ENCODE measurements around the gene EBF4. TPM values are rescaled to one million over a fixed set of nuclear protein-coding genes. Genes with fewer than 3 reads are reported as not detected.

EBF4 gene
- total RNA-seq, 1 donor from 2014 or later = 15.3 TPM

DNA sequence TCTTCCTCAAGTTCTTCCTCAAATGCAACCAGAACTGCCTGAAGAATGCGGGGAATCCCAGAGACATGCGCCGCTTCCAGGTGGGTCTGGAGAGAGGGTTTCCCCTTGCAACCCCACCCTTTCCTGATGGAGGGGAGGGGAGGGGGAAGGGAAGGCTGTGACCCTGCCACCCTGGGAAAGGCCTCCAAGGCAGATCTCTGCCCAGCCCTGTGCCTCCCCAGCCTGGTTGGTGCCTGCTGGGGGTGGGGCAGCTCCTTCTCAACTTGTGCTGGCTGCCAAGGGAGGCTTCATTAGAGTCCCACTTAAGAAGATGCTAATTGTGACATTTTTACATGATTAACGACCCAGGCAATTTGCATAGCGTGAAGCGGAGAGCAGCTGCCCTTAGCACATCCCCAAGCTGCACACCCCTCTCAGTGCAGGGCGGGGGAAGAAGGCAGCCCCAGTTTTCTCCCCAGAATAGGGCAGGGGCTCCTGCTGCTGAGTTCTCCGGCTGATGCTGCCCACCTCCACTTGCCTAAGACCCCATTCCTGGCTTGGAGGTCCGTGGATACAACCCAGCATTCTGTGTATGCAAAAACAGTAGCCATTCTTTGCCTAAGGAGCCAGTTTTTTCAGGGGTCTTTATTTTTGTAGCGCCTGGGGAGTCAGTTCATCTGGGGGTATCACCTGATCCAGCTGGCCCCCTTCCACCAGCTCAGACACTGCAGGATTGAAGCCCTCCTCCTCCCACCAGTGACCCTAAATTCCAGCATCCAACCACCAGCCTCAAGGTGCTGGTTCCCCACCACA lies 56.2 kb downstream of the EBF4 start:
- peaks cover 11% of the 10 kb centered on the region for H3K27me3 ChIP-seq (ENCODE audit: low read depth)

DNA sequence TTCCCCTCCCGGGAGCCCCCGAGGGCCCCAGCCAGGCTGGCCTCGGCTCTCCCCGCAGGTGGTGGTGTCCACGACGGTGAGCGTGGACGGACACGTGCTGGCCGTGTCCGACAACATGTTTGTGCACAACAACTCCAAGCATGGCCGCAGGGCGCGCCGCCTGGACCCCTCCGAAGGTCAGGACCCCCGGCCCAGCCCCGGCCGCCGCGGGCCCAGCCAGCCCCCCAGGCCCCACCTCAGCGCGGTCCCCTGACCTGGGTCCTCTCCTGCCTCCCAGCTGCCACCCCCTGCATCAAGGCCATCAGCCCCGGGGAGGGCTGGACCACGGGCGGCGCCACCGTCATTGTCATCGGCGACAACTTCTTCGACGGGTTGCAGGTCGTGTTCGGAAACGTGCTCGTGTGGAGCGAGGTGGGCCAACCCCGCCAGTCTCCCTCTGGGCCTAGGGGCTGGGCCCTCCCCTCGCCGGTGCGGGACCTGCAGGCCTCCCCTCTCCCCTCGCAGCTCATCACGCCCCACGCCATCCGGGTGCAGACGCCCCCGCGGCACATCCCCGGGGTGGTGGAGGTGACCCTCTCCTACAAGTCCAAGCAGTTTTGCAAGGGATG lies 56.9 kb downstream of the EBF4 start:
- Histone ChIP-seq H3K4me3 (no peak overlapping the region), H3K27ac (no peak overlapping the region), H3K27me3 (ENCODE audit: low read depth) (peaks cover 15% of the 10 kb centered on the region), H3K4me1 (peaks cover 28% of the 10 kb centered on the region), H3K9me3 (no peaks in the 10 kb centered on the region), H3K36me3 (no peaks in the 10 kb centered on the region)
- TF ChIP-seq CTCF (IDR thresholded peaks at IDR 0.05) = no peak
- ATAC-seq = no peak
- intact Hi-C loops (cut with DNase I) = no loop called here
- no peak for DNase-seq

More for the DNA sequence above, 56.2 kb downstream of the EBF4 start:
- intact Hi-C loops (cut with DNase I) = no loop called here
- no peaks in the 10 kb centered on the region for H3K9me3 ChIP-seq
- no peak for TF ChIP-seq CTCF (IDR thresholded peaks at IDR 0.05)
- ATAC-seq = no peak
- H3K36me3 ChIP-seq = no peaks in the 10 kb centered on the region
- no peak overlapping the region for H3K4me3 ChIP-seq
- no peak overlapping the region for H3K27ac ChIP-seq
- DNase-seq = no peak
- peaks cover 28% of the 10 kb centered on the region for H3K4me1 ChIP-seq

DNA sequence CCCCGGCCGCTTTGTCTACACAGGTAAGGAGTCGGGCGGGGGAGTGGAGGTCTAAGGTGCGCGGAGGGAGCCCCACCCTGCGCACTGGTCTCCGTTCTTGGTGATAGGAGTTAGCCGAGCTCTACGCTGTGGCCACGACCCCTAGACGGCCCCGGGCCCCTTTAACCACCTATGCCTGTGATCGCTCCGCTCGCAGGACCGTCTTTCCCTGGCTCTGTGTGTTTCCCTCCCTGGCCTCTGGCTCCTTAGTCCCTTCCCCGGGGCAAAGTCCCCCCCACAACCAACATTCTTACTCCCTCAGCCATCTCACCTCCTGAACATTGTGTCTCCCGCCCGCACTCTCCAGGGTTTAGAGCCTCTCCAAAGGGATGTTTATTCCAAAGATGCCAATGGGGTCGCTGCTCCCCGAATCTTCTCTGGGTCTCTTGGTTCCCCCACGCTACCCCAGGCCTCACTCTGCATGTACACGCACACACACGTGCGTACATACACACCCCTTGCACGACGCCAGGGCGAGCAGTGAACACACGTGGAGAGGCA lies 57.4 kb downstream of the EBF4 start:
- DNase-seq (no peak), ATAC-seq (peak in 1 of 2 donors; percentile 22)
- H3K27ac ChIP-seq = no peak overlapping the region
- peaks cover 18% of the 10 kb centered on the region for H3K27me3 ChIP-seq (ENCODE audit: low read depth)
- intact Hi-C loops (cut with DNase I) = no loop called here
- no peak overlapping the region for H3K4me3 ChIP-seq
- no peaks in the 10 kb centered on the region for H3K36me3 ChIP-seq
- TF ChIP-seq CTCF (IDR thresholded peaks at IDR 0.05) = no peak
- peaks cover 28% of the 10 kb centered on the region for H3K4me1 ChIP-seq
- no peaks in the 10 kb centered on the region for H3K9me3 ChIP-seq

DNA sequence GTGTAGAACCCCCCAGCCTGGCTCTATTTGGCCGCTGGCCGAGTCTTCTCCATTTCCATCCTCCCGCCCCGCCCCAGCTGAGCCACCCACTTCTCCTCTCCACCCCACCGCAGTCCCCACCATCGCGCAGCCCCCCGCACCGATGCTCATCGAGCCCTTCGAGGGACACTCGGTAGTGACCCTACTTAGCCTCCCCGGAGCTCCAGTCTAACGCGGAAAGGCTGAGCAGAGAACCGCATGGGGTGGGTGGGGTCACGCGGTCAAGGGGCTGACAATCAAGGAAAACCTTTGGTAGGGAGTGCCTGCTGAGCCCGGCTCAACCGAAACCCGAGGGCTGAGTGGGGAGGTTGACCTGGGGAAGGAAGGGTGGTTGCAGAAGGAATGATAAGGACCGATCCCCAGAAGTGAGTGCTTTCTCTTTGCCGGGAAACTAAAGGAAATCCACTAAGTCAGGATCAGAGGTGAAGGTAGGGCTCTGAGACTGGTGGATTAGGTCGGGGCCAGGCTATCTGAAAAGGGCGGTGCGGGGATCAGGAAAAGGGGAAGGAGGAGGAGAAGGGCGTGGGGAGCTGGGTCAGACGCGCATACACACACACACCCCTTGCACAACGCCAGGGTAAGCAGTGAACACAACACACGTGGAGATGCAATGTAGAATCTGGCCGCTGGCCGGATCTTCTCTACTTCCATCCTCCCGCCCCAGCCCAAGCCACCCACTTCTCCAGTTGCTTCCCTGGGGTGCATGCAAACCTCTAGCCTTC lies 58.1 kb downstream of the EBF4 start:
- intact Hi-C loops (cut with DNase I) = no loop called here
- no peak for TF ChIP-seq CTCF (IDR thresholded peaks at IDR 0.05)
- Histone ChIP-seq H3K4me3 (peak overlapping the region; percentile 59), H3K27ac (no peak overlapping the region), H3K36me3 (no peaks in the 10 kb centered on the region), H3K4me1 (peaks cover 28% of the 10 kb centered on the region), H3K27me3 (ENCODE audit: low read depth) (peaks cover 18% of the 10 kb centered on the region), H3K9me3 (no peaks in the 10 kb centered on the region)
- ATAC-seq = peak; percentile 68 to 78
- DNase-seq = peak; percentile 84

- intact Hi-C loops (cut with DNase I) = no loop called here
- DNase-seq = no peak
- H3K27ac ChIP-seq = peak overlapping the region; percentile 12
These were observed 58.8 kb downstream of the EBF4 start for GRCh38 chr20:2751347-2751877.

More at GRCh38 chr20:2751347-2751877, 58.8 kb downstream of the EBF4 start:
- peaks cover 28% of the 10 kb centered on the region for H3K4me1 ChIP-seq
- no peaks in the 10 kb centered on the region for H3K36me3 ChIP-seq
- peak in 1 of 2 donors; percentile 43 for ATAC-seq
- H3K4me3 ChIP-seq = peak overlapping the region; percentile 59
- no peak for TF ChIP-seq CTCF (IDR thresholded peaks at IDR 0.05)
- H3K27me3 ChIP-seq (ENCODE audit: low read depth) = peaks cover 24% of the 10 kb centered on the region
- H3K9me3 ChIP-seq = no peaks in the 10 kb centered on the region
